Measurements from ENCODE around the gene SPATA6L.

The SPATA6L gene

GRCh38 chr9:4553951-4554381 lies 112.3 kb downstream of the SPATA6L start:
- H3K4me1 ChIP-seq = no peaks in the 10 kb centered on the region
- H3K9ac ChIP-seq = no peak overlapping the region
- no peak for TF ChIP-seq CTCF (IDR thresholded peaks at IDR 0.05)
- no peaks in the 10 kb centered on the region for H3K27me3 ChIP-seq (ENCODE audit: control insufficient read depth, insufficient read depth, low read length)
- no peak overlapping the region for H3K27ac ChIP-seq
- no peak overlapping the region for H3K4me3 ChIP-seq (ENCODE audit: low read depth, low read length)
- H3K4me2 ChIP-seq (ENCODE audit: low read length) = no peak overlapping the region
- no peaks in the 10 kb centered on the region for H3K9me3 ChIP-seq (ENCODE audit: control insufficient read depth, low read length)
- H3K79me2 ChIP-seq = no peaks in the 10 kb centered on the region
- H3K36me3 ChIP-seq (ENCODE audit: control insufficient read depth, insufficient read depth, low read length) = no peaks in the 10 kb centered on the region
- no peak overlapping the region for H2AFZ ChIP-seq

- no peak overlapping the region for H2AFZ ChIP-seq
Observed at GRCh38 chr9:4550777-4551484, 115.3 kb downstream of the SPATA6L start.

GRCh38 chr9:4549751-4550295 lies 116.5 kb downstream of the SPATA6L start:
- no peaks in the 10 kb centered on the region for H3K9me3 ChIP-seq (ENCODE audit: control insufficient read depth, low read length)
- H3K9ac ChIP-seq = no peak overlapping the region
- no peak overlapping the region for H3K27ac ChIP-seq
- TF ChIP-seq CTCF (IDR thresholded peaks at IDR 0.05) = no peak
- H3K79me2 ChIP-seq = no peaks in the 10 kb centered on the region
- no peak overlapping the region for H3K4me2 ChIP-seq (ENCODE audit: low read length)
- H3K4me1 ChIP-seq = no peaks in the 10 kb centered on the region
- no peak overlapping the region for H2AFZ ChIP-seq
- no peaks in the 10 kb centered on the region for H3K36me3 ChIP-seq (ENCODE audit: control insufficient read depth, insufficient read depth, low read length)
- no peaks in the 10 kb centered on the region for H3K27me3 ChIP-seq (ENCODE audit: control insufficient read depth, insufficient read depth, low read length)
- no peak overlapping the region for H3K4me3 ChIP-seq (ENCODE audit: low read depth, low read length)

More at GRCh38 chr9:4550777-4551484, 115.3 kb downstream of the SPATA6L start:
- H3K9ac ChIP-seq = no peak overlapping the region
- no peak overlapping the region for H3K4me3 ChIP-seq (ENCODE audit: low read depth, low read length)
- no peak for TF ChIP-seq CTCF (IDR thresholded peaks at IDR 0.05)
- no peaks in the 10 kb centered on the region for H3K4me1 ChIP-seq
- no peaks in the 10 kb centered on the region for H3K9me3 ChIP-seq (ENCODE audit: control insufficient read depth, low read length)
- H3K27me3 ChIP-seq (ENCODE audit: control insufficient read depth, insufficient read depth, low read length) = no peaks in the 10 kb centered on the region
- no peak overlapping the region for H3K4me2 ChIP-seq (ENCODE audit: low read length)
- no peaks in the 10 kb centered on the region for H3K36me3 ChIP-seq (ENCODE audit: control insufficient read depth, insufficient read depth, low read length)
- H3K79me2 ChIP-seq = no peaks in the 10 kb centered on the region
- no peak overlapping the region for H3K27ac ChIP-seq

- H3K27me3 ChIP-seq (ENCODE audit: control insufficient read depth, insufficient read depth, low read length) = no peaks in the 10 kb centered on the region
- no peaks in the 10 kb centered on the region for H3K79me2 ChIP-seq
- H2AFZ ChIP-seq = no peak overlapping the region
- peak; percentile 38 for TF ChIP-seq CTCF (IDR thresholded peaks at IDR 0.05)
- H3K4me3 ChIP-seq (ENCODE audit: low read depth, low read length) = no peak overlapping the region
- H3K27ac ChIP-seq = no peak overlapping the region
- H3K4me1 ChIP-seq = no peaks in the 10 kb centered on the region
- no peaks in the 10 kb centered on the region for H3K36me3 ChIP-seq (ENCODE audit: control insufficient read depth, insufficient read depth, low read length)
- no peaks in the 10 kb centered on the region for H3K9me3 ChIP-seq (ENCODE audit: control insufficient read depth, low read length)
- H3K4me2 ChIP-seq (ENCODE audit: low read length) = no peak overlapping the region
- H3K9ac ChIP-seq = no peak overlapping the region
Observed at GRCh38 chr9:4548811-4549725, 117.2 kb downstream of the SPATA6L start.

Measured in parathyroid adenoma (tissue), 2 donors.